Fibroblast of lung (primary cell): Measurements from ENCODE around the gene MCEMP1. TPM values are rescaled to one million over a fixed set of nuclear protein-coding genes. Genes with fewer than 3 reads are reported as not detected.

ENCODE experiments used
- DNase-seq, 2 donors: peaks; one replicate each; pipeline versions ENCODE4 v3.0.0 to v3.0.0-alpha.2; 2010; ENCODE audit warnings: low read depth in 2 of 2
- H2AFZ ChIP-seq: 2 replicates; pipeline ENCODE4 v1.5.1; 2012; ENCODE audit warnings: low read length, control low read depth, inconsistent platforms
- H3K27ac ChIP-seq: 2 replicates; pipeline ENCODE4 v1.5.1; 2011; ENCODE audit warnings: low read length, control low read depth; ENCODE audit not compliant: insufficient read depth
- H3K27me3 ChIP-seq: 2 replicates; pipeline ENCODE4 v1.5.1; 2011; ENCODE audit warnings: mild to moderate bottlenecking, low read length; ENCODE audit not compliant: control insufficient read depth, insufficient read depth
- H3K36me3 ChIP-seq: 2 replicates; pipeline ENCODE4 v1.5.1; 2011; ENCODE audit warnings: low read length; ENCODE audit not compliant: control insufficient read depth, insufficient read depth
- H3K4me1 ChIP-seq: 2 replicates; pipeline ENCODE4 v1.5.1; 2011; ENCODE audit warnings: low read length; ENCODE audit not compliant: control insufficient read depth, insufficient read depth; ENCODE audit errors: extremely low read depth
- H3K4me2 ChIP-seq: 2 replicates; pipeline ENCODE4 v1.5.1; 2011; ENCODE audit warnings: low read length, control low read depth; ENCODE audit not compliant: insufficient read depth; ENCODE audit errors: extremely low read depth
- H3K4me3 ChIP-seq, 4 experiments: fragments of 200-600 bp in 1 of 4; sonication (generic) in 1 of 4; replicated peaks in 1 of 4; 2 replicates each; pipeline ENCODE4 v1.5.1; 2011 to 2016; ENCODE audit warnings: low read length in 4 of 4, low read depth in 3 of 4, mild to moderate bottlenecking in 3 of 4, control low read depth in 2 of 4, inconsistent platforms in 1 of 4, mixed read lengths in 1 of 4; ENCODE audit not compliant: insufficient read depth in 1 of 4; ENCODE audit errors: control extremely low read depth in 1 of 4
- H3K79me2 ChIP-seq: 2 replicates; pipeline ENCODE4 v1.5.1; 2012; ENCODE audit warnings: mild to moderate bottlenecking, low read length, inconsistent platforms; ENCODE audit not compliant: control insufficient read depth, insufficient read depth
- H3K9ac ChIP-seq: 2 replicates; pipeline ENCODE4 v1.5.1; 2011; ENCODE audit warnings: mild to moderate bottlenecking, low read length, control low read depth; ENCODE audit not compliant: insufficient read depth
- H3K9me3 ChIP-seq: 2 replicates; pipeline ENCODE4 v1.5.1; 2012; ENCODE audit warnings: low read depth, low read length; ENCODE audit not compliant: control insufficient read depth, insufficient read depth
- H4K20me1 ChIP-seq: 2 replicates; pipeline ENCODE4 v1.5.1; 2011; ENCODE audit warnings: low read length; ENCODE audit not compliant: control insufficient read depth, insufficient read depth; ENCODE audit errors: extremely low read depth
- CTCF ChIP-seq, 2 donors: IDR thresholded peaks in 1 of 2; conservative IDR thresholded peaks in 1 of 2; 1 replicate in 1 of 2; 2 replicates in 1 of 2; pipeline ENCODE4 v1.5.1; 2011 to 2012; ENCODE audit warnings: low read length in 2 of 2, control low read depth in 1 of 2, inconsistent platforms in 1 of 2, low read depth in 1 of 2, mild to moderate bottlenecking in 1 of 2
- EZH2 ChIP-seq: IDR thresholded peaks from 2 replicates; pipeline ENCODE4 v1.5.1; 2012; ENCODE audit warnings: low read length, control low read depth, mild to moderate bottlenecking; ENCODE audit errors: missing control alignments
- polyA plus RNA-seq, 2 donors: library from polyadenylated mRNA; depleted of rRNA in 1 of 2; stranded (reverse) in 1 of 2; unstranded in 1 of 2; fragments of >200 nt; gene quantifications; 2 replicates each; pipeline ENCODE4 v1.2.1, GENCODE V29; 2011 to 2012; ENCODE audit warnings: missing spikeins in 1 of 2
- total RNA-seq: library from RNA; depleted of rRNA; stranded (reverse); fragments of >200 nt; gene quantifications from 2 replicates; pipeline ENCODE4 v1.2.1, GENCODE V29; 2014

The MCEMP1 gene
- total and polyA plus RNA-seq, 2 donors (not counting 1 experiment from before 2014, with no cell fraction given) = not detected

- H3K9me3 ChIP-seq = no peaks in the 10 kb centered on the region
- H3K4me2 ChIP-seq = no peak overlapping the region
- H3K27ac ChIP-seq = no peak overlapping the region
- no peak overlapping the region for H3K9ac ChIP-seq
- H3K4me3 ChIP-seq = no peak overlapping the region
- no peak for TF ChIP-seq EZH2
- TF ChIP-seq CTCF (conservative IDR thresholded peaks at IDR 0.05 in 1 of 2, IDR thresholded peaks at IDR 0.05 in 1 of 2; ENCODE audit: low read depth in 1 of 2, low read length in 2 of 2) = no peak
- H3K36me3 ChIP-seq = no peaks in the 10 kb centered on the region
- no peaks in the 10 kb centered on the region for H3K27me3 ChIP-seq
- no peaks in the 10 kb centered on the region for H3K4me1 ChIP-seq
- H3K79me2 ChIP-seq = no peaks in the 10 kb centered on the region
- no peak overlapping the region for H2AFZ ChIP-seq
- no peak for DNase-seq
- H4K20me1 ChIP-seq = no peaks in the 10 kb centered on the region
These were observed 45.4 kb downstream of the MCEMP1 start for GRCh38 chr19:7722231-7722651.

- no peak overlapping the region for H3K4me3 ChIP-seq
- TF ChIP-seq CTCF (conservative IDR thresholded peaks at IDR 0.05 in 1 of 2, IDR thresholded peaks at IDR 0.05 in 1 of 2; ENCODE audit: low read depth in 1 of 2, low read length in 2 of 2) = no peak
- no peak for TF ChIP-seq EZH2
- no peaks in the 10 kb centered on the region for H4K20me1 ChIP-seq
- H2AFZ ChIP-seq = no peak overlapping the region
- no peak overlapping the region for H3K4me2 ChIP-seq
- no peak for DNase-seq
- no peak overlapping the region for H3K9ac ChIP-seq
- no peak overlapping the region for H3K27ac ChIP-seq
- no peaks in the 10 kb centered on the region for H3K36me3 ChIP-seq
- no peaks in the 10 kb centered on the region for H3K79me2 ChIP-seq
- H3K27me3 ChIP-seq = no peaks in the 10 kb centered on the region
- no peaks in the 10 kb centered on the region for H3K4me1 ChIP-seq
- no peaks in the 10 kb centered on the region for H3K9me3 ChIP-seq
These were observed 48.9 kb downstream of the MCEMP1 start for GRCh38 chr19:7725791-7726190.

GRCh38 chr19:7729211-7729610 lies 52.3 kb downstream of the MCEMP1 start:
- Histone ChIP-seq H3K9ac (no peak overlapping the region), H3K4me2 (no peak overlapping the region), H3K79me2 (no peaks in the 10 kb centered on the region), H4K20me1 (no peaks in the 10 kb centered on the region), H3K9me3 (no peaks in the 10 kb centered on the region), H3K27me3 (peaks cover 3% of the 10 kb centered on the region), H3K4me3 (no peak overlapping the region), H3K36me3 (no peaks in the 10 kb centered on the region), H3K27ac (no peak overlapping the region), H3K4me1 (no peaks in the 10 kb centered on the region), H2AFZ (no peak overlapping the region)
- no peak for DNase-seq
- TF ChIP-seq CTCF (conservative IDR thresholded peaks at IDR 0.05 in 1 of 2, IDR thresholded peaks at IDR 0.05 in 1 of 2; ENCODE audit: low read depth in 1 of 2, low read length in 2 of 2) (no peak), EZH2 (no peak)

Other genes with a start within 250 kb of the MCEMP1 start
- 3.8 and 3.9 TPM in 2 replicates for gene PEX11G, start 188.1 kb upstream of the MCEMP1 start, total RNA-seq
- 1.2 and 1.5 TPM in 2 replicates for gene PEX11G, start 188.1 kb upstream of the MCEMP1 start, polyA plus RNA-seq
- gene ZNF358, start 161.0 kb upstream of the MCEMP1 start, total RNA-seq = 16.2 and 16.7 TPM in 2 replicates
- gene ZNF358, start 161.0 kb upstream of the MCEMP1 start, polyA plus RNA-seq = 24.0 and 26.8 TPM in 2 replicates
- gene MCOLN1, start 154.5 kb upstream of the MCEMP1 start, total RNA-seq = 3.9 and 4.0 TPM in 2 replicates
- gene MCOLN1, start 154.5 kb upstream of the MCEMP1 start, polyA plus RNA-seq = 15.1 and 20.5 TPM in 2 replicates
- gene PNPLA6, start 141.4 kb upstream of the MCEMP1 start, total RNA-seq = 61.9 and 89.2 TPM in 2 replicates
- gene PNPLA6, start 141.4 kb upstream of the MCEMP1 start, polyA plus RNA-seq = 20.9 and 34.2 TPM in 2 replicates
- gene CAMSAP3, start 81.2 kb upstream of the MCEMP1 start, total RNA-seq = not detected in 2 replicates
- not detected in 2 replicates for gene CAMSAP3, start 81.2 kb upstream of the MCEMP1 start, polyA plus RNA-seq
- gene XAB2, start 47.5 kb upstream of the MCEMP1 start, total RNA-seq = 19.0 and 28.2 TPM in 2 replicates
- gene XAB2, start 47.5 kb upstream of the MCEMP1 start, polyA plus RNA-seq = 12.5 and 16.5 TPM in 2 replicates
- gene PET100, start 47.3 kb upstream of the MCEMP1 start, total RNA-seq = 15.7 and 16.9 TPM in 2 replicates
- 37.5 and 38.8 TPM in 2 replicates for gene PET100, start 47.3 kb upstream of the MCEMP1 start, polyA plus RNA-seq
- not detected in 2 replicates for gene PCP2, start 43.4 kb upstream of the MCEMP1 start, total RNA-seq
- not detected in 2 replicates for gene PCP2, start 43.4 kb upstream of the MCEMP1 start, polyA plus RNA-seq
- 2.8 and 4.6 TPM in 2 replicates for gene STXBP2, start 40.0 kb upstream of the MCEMP1 start, total RNA-seq
- gene STXBP2, start 40.0 kb upstream of the MCEMP1 start, polyA plus RNA-seq = 4.6 and 5.3 TPM in 2 replicates
- gene RETN, start 8.0 kb upstream of the MCEMP1 start, total RNA-seq = not detected in 2 replicates
- gene RETN, start 8.0 kb upstream of the MCEMP1 start, polyA plus RNA-seq = not detected in 2 replicates
- gene TRAPPC5, start 3.7 kb downstream of the MCEMP1 start, total RNA-seq = 49.6 and 103 TPM in 2 replicates
- 19.4 and 22.2 TPM in 2 replicates for gene TRAPPC5, start 3.7 kb downstream of the MCEMP1 start, polyA plus RNA-seq
- gene FCER2, start 25.0 kb downstream of the MCEMP1 start, total RNA-seq = not detected in 2 replicates
- not detected in 2 replicates for gene FCER2, start 25.0 kb downstream of the MCEMP1 start, polyA plus RNA-seq
- not detected in 2 replicates for gene CLEC4G, start 55.0 kb downstream of the MCEMP1 start, total RNA-seq
- gene CLEC4G, start 55.0 kb downstream of the MCEMP1 start, polyA plus RNA-seq = not detected in 2 replicates
- not detected in 2 replicates for gene CD209, start 70.4 kb downstream of the MCEMP1 start, total RNA-seq
- gene CD209, start 70.4 kb downstream of the MCEMP1 start, polyA plus RNA-seq = not detected in 2 replicates
- not detected in 2 replicates for gene CLEC4M, start 86.2 kb downstream of the MCEMP1 start, total RNA-seq
- gene CLEC4M, start 86.2 kb downstream of the MCEMP1 start, polyA plus RNA-seq = not detected in 2 replicates
- gene EVI5L, start 153.1 kb downstream of the MCEMP1 start, total RNA-seq = 13.4 and 16.5 TPM in 2 replicates
- gene EVI5L, start 153.1 kb downstream of the MCEMP1 start, polyA plus RNA-seq = 8.8 and 10.4 TPM in 2 replicates
- under 0.01 TPM in 1 of 2 replicates, not detected in the other for gene PRR36, start 197.3 kb downstream of the MCEMP1 start, total RNA-seq
- gene PRR36, start 197.3 kb downstream of the MCEMP1 start, polyA plus RNA-seq = not detected in 2 replicates
- gene LRRC8E, start 211.4 kb downstream of the MCEMP1 start, total RNA-seq = 2.6 and 3.0 TPM in 2 replicates
- 3.5 and 3.7 TPM in 2 replicates for gene LRRC8E, start 211.4 kb downstream of the MCEMP1 start, polyA plus RNA-seq
- gene MAP2K7, start 226.8 kb downstream of the MCEMP1 start, total RNA-seq = 8.7 and 10.4 TPM in 2 replicates
- 7.8 and 8.5 TPM in 2 replicates for gene MAP2K7, start 226.8 kb downstream of the MCEMP1 start, polyA plus RNA-seq
- 1.0 and 1.3 TPM in 2 replicates for gene TGFBR3L, start 237.7 kb downstream of the MCEMP1 start, total RNA-seq
- 0.35 TPM in 1 of 2 replicates, not detected in the other for gene TGFBR3L, start 237.7 kb downstream of the MCEMP1 start, polyA plus RNA-seq
- gene SNAPC2, start 243.2 kb downstream of the MCEMP1 start, total RNA-seq = 11.4 and 12.8 TPM in 2 replicates
- 13.4 and 15.6 TPM in 2 replicates for gene SNAPC2, start 243.2 kb downstream of the MCEMP1 start, polyA plus RNA-seq
- gene CTXN1, start 249.0 kb downstream of the MCEMP1 start, total RNA-seq = 0.66 and 0.77 TPM in 2 replicates
- 0.85 and 1.1 TPM in 2 replicates for gene CTXN1, start 249.0 kb downstream of the MCEMP1 start, polyA plus RNA-seq